ENCODE results near the gene DGKG. TPM values are rescaled to one million over a fixed set of nuclear protein-coding genes. Genes with fewer than 3 reads are reported as not detected.

The DGKG gene
- total RNA-seq, 4 donors from 2014 or later, result 1.1 to 9.5 (median 1.7) TPM

GRCh38 chr3:186165331-186165730 lies 196.7 kb downstream of the DGKG start:
- WGBS, 2 donors, result 47 to 65% methylated on average over 1 of the region's 1 CpG
- no peak for DNase-seq (ENCODE audit: low spot score in 2 of 2)
- TF ChIP-seq CTCF (IDR thresholded peaks at IDR 0.05) (no peak), POLR2A (IDR thresholded peaks at IDR 0.05) (no peak)
- intact Hi-C loops (cut with DNase I; ENCODE audit: low total_unique reads), result no loop called here
- no peak overlapping the region for H3K4me3 ChIP-seq (ENCODE audit: low read depth, poor library complexity, severe bottlenecking)

GRCh38 chr3:186164696-186165095 lies 197.3 kb downstream of the DGKG start:
- TF ChIP-seq CTCF (IDR thresholded peaks at IDR 0.05) (no peak), POLR2A (IDR thresholded peaks at IDR 0.05) (no peak)
- 93 to 96% methylated on average over 7 of the region's 7 CpGs for WGBS, 2 donors
- no peak for DNase-seq (ENCODE audit: low spot score in 2 of 2)
- intact Hi-C loops (cut with DNase I; ENCODE audit: low total_unique reads), result no loop called here
- no peak overlapping the region for H3K4me3 ChIP-seq (ENCODE audit: low read depth, poor library complexity, severe bottlenecking)

- no peak for DNase-seq (ENCODE audit: low spot score in 2 of 2)
Observed at GRCh38 chr3:186162221-186162620, 199.8 kb downstream of the DGKG start.

GRCh38 chr3:186160691-186161243 lies 201.3 kb downstream of the DGKG start:
- TF ChIP-seq POLR2A (IDR thresholded peaks at IDR 0.05), result no peak
- no peak overlapping the region for H3K4me3 ChIP-seq (ENCODE audit: low read depth, poor library complexity, severe bottlenecking)
- intact Hi-C loops (cut with DNase I; ENCODE audit: low total_unique reads), result no loop called here
- WGBS, 2 donors, result 70% methylated on average over 12 of the region's 12 CpGs
- no peak for DNase-seq (ENCODE audit: low spot score in 2 of 2)

More at GRCh38 chr3:186162221-186162620, 199.8 kb downstream of the DGKG start:
- WGBS, 2 donors, result 80 to 87% methylated on average over 6 of the region's 6 CpGs
- no peak for TF ChIP-seq CTCF (IDR thresholded peaks at IDR 0.05)
- TF ChIP-seq POLR2A (IDR thresholded peaks at IDR 0.05), result no peak
- intact Hi-C loops (cut with DNase I; ENCODE audit: low total_unique reads), result no loop called here
- no peak overlapping the region for H3K4me3 ChIP-seq (ENCODE audit: low read depth, poor library complexity, severe bottlenecking)

GRCh38 chr3:186154641-186155040 lies 207.4 kb downstream of the DGKG start:
- intact Hi-C loops (cut with DNase I; ENCODE audit: low total_unique reads), result no loop called here
- H3K4me3 ChIP-seq (ENCODE audit: low read depth, poor library complexity, severe bottlenecking), result no peak overlapping the region
- no peak for DNase-seq (ENCODE audit: low spot score in 2 of 2)
- TF ChIP-seq POLR2A (IDR thresholded peaks at IDR 0.05) (no peak), CTCF (IDR thresholded peaks at IDR 0.05) (no peak)
- 49 to 52% methylated on average over 2 of the region's 2 CpGs for WGBS, 2 donors

- no peak for TF ChIP-seq POLR2A (IDR thresholded peaks at IDR 0.05)
- no peak for TF ChIP-seq CTCF (IDR thresholded peaks at IDR 0.05)
Observed at GRCh38 chr3:186152889-186153292, 209.1 kb downstream of the DGKG start.

More at GRCh38 chr3:186152889-186153292, 209.1 kb downstream of the DGKG start:
- DNase-seq (ENCODE audit: low spot score in 2 of 2), result no peak
- H3K4me3 ChIP-seq (ENCODE audit: low read depth, poor library complexity, severe bottlenecking), result no peak overlapping the region
- intact Hi-C loops (cut with DNase I; ENCODE audit: low total_unique reads), result no loop called here
- 73 to 76% methylated on average over 9 of the region's 9 CpGs for WGBS, 2 donors

Measured in lower leg skin (tissue), 4 donors.